SK-N-SH (cell line): ENCODE measurements around the gene CTSF. TPM values are rescaled to one million over a fixed set of nuclear protein-coding genes. Genes with fewer than 3 reads are reported as not detected.

Source experiments
- CTCF ChIA-PET: fragments of 300-600, 350-600 bp; formaldehyde crosslinking; extraction: SDS; loops from one replicate; lab custom pipeline; 2021; lab: Yijun Ruan, JAX
- POLR2A ChIA-PET: fragments of 350-600 bp; sonication (Branson Sonifier 250); formaldehyde crosslinking; extraction: SDS; loops from one replicate; lab custom pipeline; 2020; ENCODE audit warnings: antibody characterized with exemption, inconsistent platforms; lab: Yijun Ruan, JAX
- DNase-seq: peaks from one replicate; pipeline ENCODE4 v3.0.0; 2012
- H2AFZ ChIP-seq: fragments of 200-600 bp; sonication (generic); 2 replicates; pipeline ENCODE4 v1.8.1; 2016; ENCODE audit warnings: antibody characterized with exemption, mild to moderate bottlenecking, low read depth
- H3F3A ChIP-seq: fragments of 200-600 bp; sonication (generic); replicated peaks from 2 replicates; pipeline ENCODE3; 2016; ENCODE audit warnings: antibody characterized with exemption, mild to moderate bottlenecking; ENCODE audit not compliant: insufficient read depth
- H3K27ac ChIP-seq, 2 experiments: fragments of 200-500 bp in 1 of 2; fragments of 200-600 bp in 1 of 2; sonication (Bioruptor generic) in 1 of 2; sonication (generic), shearing (Covaris generic) in 1 of 2; 2 replicates each; pipeline versions ENCODE4 v1.5.1 to v1.6.1; 2014 to 2016; ENCODE audit warnings: low read depth in 2 of 2, inconsistent platforms in 1 of 2, low read length in 1 of 2, mild to moderate bottlenecking in 1 of 2, mixed read lengths in 1 of 2
- H3K27me3 ChIP-seq: fragments of 200-600 bp; sonication (generic), shearing (Covaris generic); 2 replicates; pipeline ENCODE4 v1.6.1; 2016; ENCODE audit warnings: mixed run types; ENCODE audit not compliant: insufficient read depth
- H3K36me3 ChIP-seq, 2 experiments: fragments of 200-500 bp in 1 of 2; fragments of 200-600 bp in 1 of 2; sonication (Bioruptor generic) in 1 of 2; sonication (generic) in 1 of 2; replicated peaks in 1 of 2; 2 replicates each; pipeline versions ENCODE3 to v1.5.1; 2014 to 2016; ENCODE audit warnings: low read length in 1 of 2, mild to moderate bottlenecking in 1 of 2; ENCODE audit not compliant: insufficient read depth in 2 of 2, control insufficient read depth in 1 of 2
- H3K4me1 ChIP-seq, 2 experiments: fragments of 200-500 bp in 1 of 2; fragments of 200-600 bp in 1 of 2; sonication (Bioruptor generic) in 1 of 2; sonication (generic), shearing (Covaris generic) in 1 of 2; 2 replicates each; pipeline versions ENCODE4 v1.5.1 to v1.6.1; 2014 to 2016; ENCODE audit warnings: low read depth in 1 of 2, low read length in 1 of 2, mixed run types in 1 of 2; ENCODE audit not compliant: insufficient read depth in 2 of 2, control insufficient read depth in 1 of 2
- H3K4me2 ChIP-seq: fragments of 200-600 bp; sonication (generic), shearing (Covaris generic); 2 replicates; pipeline ENCODE4 v1.6.1; 2017; ENCODE audit warnings: mixed run types
- H3K4me3 ChIP-seq, 2 experiments: fragments of 200-500 bp in 1 of 2; fragments of 200-600 bp in 1 of 2; sonication (Bioruptor generic) in 1 of 2; sonication (generic), shearing (Covaris generic) in 1 of 2; 2 replicates each; pipeline versions ENCODE4 v1.5.1 to v1.8.1; 2014 to 2016; ENCODE audit warnings: low read depth in 2 of 2, inconsistent platforms in 1 of 2, low read length in 1 of 2, mild to moderate bottlenecking in 1 of 2, mixed read lengths in 1 of 2, moderate library complexity in 1 of 2
- H3K79me2 ChIP-seq: fragments of 200-600 bp; sonication (generic); 2 replicates; pipeline ENCODE4 v1.8.1; 2017; ENCODE audit warnings: mild to moderate bottlenecking; ENCODE audit not compliant: insufficient read depth
- H3K9ac ChIP-seq: fragments of 200-600 bp; sonication (generic); 2 replicates; pipeline ENCODE4 v1.6.1; 2017; ENCODE audit warnings: mixed run types
- H3K9me2 ChIP-seq: fragments of 200-600 bp; sonication (generic); 2 replicates; pipeline ENCODE4 v1.6.1; 2017; ENCODE audit warnings: mixed run types
- H3K9me3 ChIP-seq: fragments of 200-600 bp; sonication (generic); 2 replicates; pipeline ENCODE4 v1.6.1; 2017; ENCODE audit warnings: mixed run types, mild to moderate bottlenecking, moderate library complexity
- H4K20me1 ChIP-seq: fragments of 200-600 bp; sonication (generic); 2 replicates; pipeline ENCODE4 v1.6.1; 2017; ENCODE audit warnings: mild to moderate bottlenecking, mixed run types; ENCODE audit not compliant: insufficient read depth
- ELF1 ChIP-seq: IDR thresholded peaks from 2 replicates; pipeline ENCODE4 v1.4.0; 2012
- EP300 ChIP-seq, 2 experiments: IDR thresholded peaks; 2 replicates each; pipeline versions ENCODE4 v1.4.0 to v1.6.1; 2012; ENCODE audit warnings: borderline replicate concordance in 1 of 2, low read depth in 1 of 2, low read length in 1 of 2
- EZH2phosphoT487 ChIP-seq: fragments of 200-600 bp; sonication (generic); IDR thresholded peaks from 2 replicates; pipeline ENCODE4 v1.6.1; 2017; ENCODE audit warnings: low read depth, mixed run types, mild to moderate bottlenecking, antibody characterized with exemption, moderate library complexity, borderline replicate concordance
- POLR2AphosphoS5 ChIP-seq: IDR thresholded peaks from 2 replicates; pipeline ENCODE4 v1.6.1; 2012; ENCODE audit warnings: low read depth, low read length
- RAD21 ChIP-seq: IDR thresholded peaks from 2 replicates; pipeline ENCODE4 v1.6.1; 2012; ENCODE audit warnings: mild to moderate bottlenecking, low read length
- RCOR1 ChIP-seq: fragments of 150-350 bp; IDR thresholded peaks from 2 replicates; pipeline ENCODE4 v1.6.1; 2017; ENCODE audit warnings: antibody characterized with exemption, low read length
- YY1 ChIP-seq: IDR thresholded peaks from 2 replicates; pipeline ENCODE4 v1.4.0; 2012; ENCODE audit warnings: low read depth, mild to moderate bottlenecking
- WGBS: methylation state at CpG from one replicate; pipeline ENCODE4 v1.1.6; 2017; ENCODE audit warnings: low lambda C conversion rate; 5-methylcytosine and 5-hydroxymethylcytosine counted together
- polyA plus RNA-seq, 3 experiments: library from polyadenylated mRNA; depleted of rRNA; stranded (reverse); fragments of >200 nt; gene quantifications; 2 replicates each; pipeline ENCODE4 v1.2.3, GENCODE V29; 2012
- TF ChIP-seq, protein P1 (sequence below): IDR thresholded peaks from 2 replicates; pipeline ENCODE4 v1.6.1; 2012; ENCODE audit warnings: mild to moderate bottlenecking, low read depth, low read length, moderate library complexity
- TF ChIP-seq, protein P2 (sequence below): IDR thresholded peaks from 2 replicates; pipeline ENCODE4 v1.4.0; 2012; ENCODE audit warnings: low read depth, borderline replicate concordance
- TF ChIP-seq, protein P3 (sequence below): fragments of 150-350 bp; IDR thresholded peaks from 2 replicates; pipeline ENCODE4 v1.6.1; 2017; ENCODE audit warnings: antibody characterized with exemption, low read length, low read depth, borderline replicate concordance

The CTSF gene
- polyA plus RNA-seq, 1 of the 3 experiments (the other 2 are of a cell fraction), result 57.2 TPM

DNA sequence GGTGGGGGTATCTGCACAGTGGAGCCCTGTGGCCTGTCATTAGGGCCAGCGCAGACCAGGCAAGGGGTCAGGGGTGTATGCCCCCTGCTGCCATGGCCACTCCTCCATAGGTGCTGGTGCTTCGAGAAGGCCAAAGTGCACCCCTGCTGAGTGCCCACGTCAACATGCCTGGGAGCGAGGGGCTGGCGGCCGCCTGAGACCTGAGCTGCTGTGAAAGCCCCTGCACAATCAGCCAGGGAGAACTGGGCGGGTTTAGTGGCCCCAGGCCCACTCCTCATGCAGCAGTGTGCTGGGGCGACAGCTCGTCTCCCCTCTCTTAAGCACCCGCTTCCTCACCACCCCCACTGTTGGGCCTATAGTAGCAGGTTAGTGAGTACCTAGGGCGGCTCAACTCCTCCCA lies 36.6 kb downstream of the CTSF start:
- H3K9ac ChIP-seq, result no peak overlapping the region
- H3K27me3 ChIP-seq, result no peaks in the 10 kb centered on the region
- no peaks in the 10 kb centered on the region for H3F3A ChIP-seq
- H3K9me3 ChIP-seq, result no peaks in the 10 kb centered on the region
- H3K27ac ChIP-seq, result no peak overlapping the region
- WGBS, result 90% methylated on average over 10 of the region's 11 CpGs
- H3K36me3 ChIP-seq, result no peaks in the 10 kb centered on the region
- no peak for DNase-seq
- H3K4me2 ChIP-seq, result no peak overlapping the region
- CTCF ChIA-PET, result interaction anchor here (1.1 kb wide), 1 partner anchor 146 kb away, joined by 3 read pairs; the partner anchor contains the start of gene RBM4B
- no peak overlapping the region for H2AFZ ChIP-seq
- no peaks in the 10 kb centered on the region for H3K9me2 ChIP-seq
- H3K4me3 ChIP-seq, result no peak overlapping the region
- no peaks in the 10 kb centered on the region for H4K20me1 ChIP-seq
- TF ChIP-seq POLR2AphosphoS5 (no peak), EZH2phosphoT487 (no peak), EP300 (IDR thresholded peaks at IDR 0.05; ENCODE audit: borderline replicate concordance in 1 of 2, low read depth in 1 of 2, low read length in 1 of 2) (no peak), RAD21 (no peak), YY1 (no peak), RCOR1 (no peak)
- TF ChIP-seq, protein P1, sequence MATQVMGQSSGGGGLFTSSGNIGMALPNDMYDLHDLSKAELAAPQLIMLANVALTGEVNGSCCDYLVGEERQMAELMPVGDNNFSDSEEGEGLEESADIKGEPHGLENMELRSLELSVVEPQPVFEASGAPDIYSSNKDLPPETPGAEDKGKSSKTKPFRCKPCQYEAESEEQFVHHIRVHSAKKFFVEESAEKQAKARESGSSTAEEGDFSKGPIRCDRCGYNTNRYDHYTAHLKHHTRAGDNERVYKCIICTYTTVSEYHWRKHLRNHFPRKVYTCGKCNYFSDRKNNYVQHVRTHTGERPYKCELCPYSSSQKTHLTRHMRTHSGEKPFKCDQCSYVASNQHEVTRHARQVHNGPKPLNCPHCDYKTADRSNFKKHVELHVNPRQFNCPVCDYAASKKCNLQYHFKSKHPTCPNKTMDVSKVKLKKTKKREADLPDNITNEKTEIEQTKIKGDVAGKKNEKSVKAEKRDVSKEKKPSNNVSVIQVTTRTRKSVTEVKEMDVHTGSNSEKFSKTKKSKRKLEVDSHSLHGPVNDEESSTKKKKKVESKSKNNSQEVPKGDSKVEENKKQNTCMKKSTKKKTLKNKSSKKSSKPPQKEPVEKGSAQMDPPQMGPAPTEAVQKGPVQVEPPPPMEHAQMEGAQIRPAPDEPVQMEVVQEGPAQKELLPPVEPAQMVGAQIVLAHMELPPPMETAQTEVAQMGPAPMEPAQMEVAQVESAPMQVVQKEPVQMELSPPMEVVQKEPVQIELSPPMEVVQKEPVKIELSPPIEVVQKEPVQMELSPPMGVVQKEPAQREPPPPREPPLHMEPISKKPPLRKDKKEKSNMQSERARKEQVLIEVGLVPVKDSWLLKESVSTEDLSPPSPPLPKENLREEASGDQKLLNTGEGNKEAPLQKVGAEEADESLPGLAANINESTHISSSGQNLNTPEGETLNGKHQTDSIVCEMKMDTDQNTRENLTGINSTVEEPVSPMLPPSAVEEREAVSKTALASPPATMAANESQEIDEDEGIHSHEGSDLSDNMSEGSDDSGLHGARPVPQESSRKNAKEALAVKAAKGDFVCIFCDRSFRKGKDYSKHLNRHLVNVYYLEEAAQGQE, result no peak
- TF ChIP-seq, protein P2, sequence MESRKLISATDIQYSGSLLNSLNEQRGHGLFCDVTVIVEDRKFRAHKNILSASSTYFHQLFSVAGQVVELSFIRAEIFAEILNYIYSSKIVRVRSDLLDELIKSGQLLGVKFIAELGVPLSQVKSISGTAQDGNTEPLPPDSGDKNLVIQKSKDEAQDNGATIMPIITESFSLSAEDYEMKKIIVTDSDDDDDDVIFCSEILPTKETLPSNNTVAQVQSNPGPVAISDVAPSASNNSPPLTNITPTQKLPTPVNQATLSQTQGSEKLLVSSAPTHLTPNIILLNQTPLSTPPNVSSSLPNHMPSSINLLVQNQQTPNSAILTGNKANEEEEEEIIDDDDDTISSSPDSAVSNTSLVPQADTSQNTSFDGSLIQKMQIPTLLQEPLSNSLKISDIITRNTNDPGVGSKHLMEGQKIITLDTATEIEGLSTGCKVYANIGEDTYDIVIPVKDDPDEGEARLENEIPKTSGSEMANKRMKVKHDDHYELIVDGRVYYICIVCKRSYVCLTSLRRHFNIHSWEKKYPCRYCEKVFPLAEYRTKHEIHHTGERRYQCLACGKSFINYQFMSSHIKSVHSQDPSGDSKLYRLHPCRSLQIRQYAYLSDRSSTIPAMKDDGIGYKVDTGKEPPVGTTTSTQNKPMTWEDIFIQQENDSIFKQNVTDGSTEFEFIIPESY, result no peak
- POLR2A ChIA-PET, result no interaction called here
- H3K4me1 ChIP-seq, result no peaks in the 10 kb centered on the region
- H3K79me2 ChIP-seq, result no peaks in the 10 kb centered on the region

DNA sequence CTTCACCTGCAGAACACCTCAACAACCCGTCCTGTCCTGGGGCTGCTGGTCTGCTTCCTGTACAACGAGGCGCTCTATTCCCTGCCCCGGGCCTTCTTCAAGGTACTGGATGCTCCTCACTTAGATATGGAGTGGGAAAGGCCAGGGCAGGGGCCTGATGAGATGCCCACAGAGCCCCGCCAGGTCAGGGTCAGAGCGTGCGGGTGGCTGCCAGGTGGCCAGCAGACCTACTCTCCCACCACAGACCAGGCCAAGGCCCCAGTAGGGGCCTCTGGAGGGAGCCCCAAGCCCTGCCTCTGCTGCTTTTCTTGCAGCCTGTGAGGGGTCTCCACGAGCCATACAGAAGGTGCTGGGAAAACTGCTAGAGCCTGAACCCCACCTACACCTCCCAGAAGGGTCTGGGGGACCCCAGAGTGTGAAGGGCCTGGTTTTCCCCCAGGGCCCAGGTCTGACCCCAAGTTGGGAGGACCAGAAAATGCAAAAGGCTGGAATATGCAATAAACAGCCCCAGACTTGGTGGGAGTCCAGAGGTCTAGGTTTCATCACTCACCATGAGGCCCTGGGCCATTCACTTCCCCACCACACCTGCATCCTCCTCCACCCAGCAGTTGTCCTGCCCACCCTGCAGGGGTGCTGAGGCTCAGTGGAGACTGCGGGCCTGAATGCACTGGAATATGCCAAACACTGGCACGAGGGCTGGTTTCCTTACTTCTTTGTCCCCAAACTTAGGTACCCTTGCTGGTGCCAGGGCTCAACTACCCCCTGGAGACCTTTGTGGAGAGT lies 37.3 kb downstream of the CTSF start:
- Histone ChIP-seq H3K9me3 (no peaks in the 10 kb centered on the region), H2AFZ (no peak overlapping the region), H3K9ac (no peak overlapping the region), H3K4me1 (no peaks in the 10 kb centered on the region), H3K9me2 (no peaks in the 10 kb centered on the region), H3K27ac (no peak overlapping the region), H3F3A (no peaks in the 10 kb centered on the region), H3K4me2 (no peak overlapping the region), H3K27me3 (no peaks in the 10 kb centered on the region), H3K4me3 (no peak overlapping the region), H3K36me3 (no peaks in the 10 kb centered on the region), H4K20me1 (no peaks in the 10 kb centered on the region), H3K79me2 (no peaks in the 10 kb centered on the region)
- no peak for DNase-seq
- 85% methylated on average over 6 of the region's 10 CpGs for WGBS
- POLR2A ChIA-PET, result no interaction called here
- TF ChIP-seq, protein P3, sequence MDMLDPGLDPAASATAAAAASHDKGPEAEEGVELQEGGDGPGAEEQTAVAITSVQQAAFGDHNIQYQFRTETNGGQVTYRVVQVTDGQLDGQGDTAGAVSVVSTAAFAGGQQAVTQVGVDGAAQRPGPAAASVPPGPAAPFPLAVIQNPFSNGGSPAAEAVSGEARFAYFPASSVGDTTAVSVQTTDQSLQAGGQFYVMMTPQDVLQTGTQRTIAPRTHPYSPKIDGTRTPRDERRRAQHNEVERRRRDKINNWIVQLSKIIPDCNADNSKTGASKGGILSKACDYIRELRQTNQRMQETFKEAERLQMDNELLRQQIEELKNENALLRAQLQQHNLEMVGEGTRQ, result no peak
- TF ChIP-seq ELF1, result no peak
- TF ChIP-seq POLR2AphosphoS5, result no peak
- TF ChIP-seq EZH2phosphoT487, result no peak
- CTCF ChIA-PET, result no interaction called here
